Measurements from ENCODE around the gene ETNK2.

ETNK2 gene

GRCh38 chr1:204155881-204156280 is 4.0 kb upstream of the ETNK2 start:
- no peak for TF ChIP-seq CTCF (IDR thresholded peaks at IDR 0.05; ENCODE audit: extremely low read depth, insufficient read depth, missing control alignments)
- in situ Hi-C loops (cut with MboI; ENCODE audit: low pct_unique_long_range_greater_than_20kb, low sequenced_read_pairs, unreplicated experiment): loop anchor here (25.0 kb wide), 1 partner anchor 231 kb away; no protein-coding TSS in a partner anchor
- no peak for DNase-seq (ENCODE audit: low spot score)

GRCh38 chr1:204154568-204155255 is 2.9 kb upstream of the ETNK2 start:
- TF ChIP-seq CTCF (IDR thresholded peaks at IDR 0.05; ENCODE audit: extremely low read depth, insufficient read depth, missing control alignments): no peak
- in situ Hi-C loops (cut with MboI; ENCODE audit: low pct_unique_long_range_greater_than_20kb, low sequenced_read_pairs, unreplicated experiment): loop anchor here (25.0 kb wide), 1 partner anchor 233 kb away; no protein-coding TSS in a partner anchor
- DNase-seq (ENCODE audit: low spot score): no peak

GRCh38 chr1:204153667-204154066 is 1.8 kb upstream of the ETNK2 start:
- no peak for DNase-seq (ENCODE audit: low spot score)
- in situ Hi-C loops (cut with MboI; ENCODE audit: low pct_unique_long_range_greater_than_20kb, low sequenced_read_pairs, unreplicated experiment): loop anchor here (25.0 kb wide), 1 partner anchor 234 kb away; no protein-coding TSS in a partner anchor
- TF ChIP-seq CTCF (IDR thresholded peaks at IDR 0.05; ENCODE audit: extremely low read depth, insufficient read depth, missing control alignments): no peak

- in situ Hi-C loops (cut with MboI; ENCODE audit: low pct_unique_long_range_greater_than_20kb, low sequenced_read_pairs, unreplicated experiment): loop anchor here (25.0 kb wide), 1 partner anchor 235 kb away; no protein-coding TSS in a partner anchor
- TF ChIP-seq CTCF (IDR thresholded peaks at IDR 0.05; ENCODE audit: extremely low read depth, insufficient read depth, missing control alignments): no peak
- DNase-seq (ENCODE audit: low spot score): no peak
Measured at GRCh38 chr1:204152310-204153044, 633 bp upstream of the ETNK2 start.

- TF ChIP-seq CTCF (IDR thresholded peaks at IDR 0.05; ENCODE audit: extremely low read depth, insufficient read depth, missing control alignments): no peak
- in situ Hi-C loops (cut with MboI; ENCODE audit: low pct_unique_long_range_greater_than_20kb, low sequenced_read_pairs, unreplicated experiment): loop anchor here (25.0 kb wide), 1 partner anchor 236 kb away; no protein-coding TSS in a partner anchor
- no peak for DNase-seq (ENCODE audit: low spot score)
Measured at GRCh38 chr1:204150702-204151551, 917 bp downstream of the ETNK2 start.

All from GM13977 (cell line).